HG02763 (cell line): ENCODE measurements around the gene ARMS2.

ENCODE experiments used
- ATAC-seq: cut with Tn5 transposase; IDR thresholded peaks from one replicate; pipeline ENCODE4 v1.9.1; 2021; ENCODE audit warnings: mild to moderate bottlenecking, moderate library complexity; ENCODE audit not compliant: unreplicated experiment

The ARMS2 gene

DNA sequence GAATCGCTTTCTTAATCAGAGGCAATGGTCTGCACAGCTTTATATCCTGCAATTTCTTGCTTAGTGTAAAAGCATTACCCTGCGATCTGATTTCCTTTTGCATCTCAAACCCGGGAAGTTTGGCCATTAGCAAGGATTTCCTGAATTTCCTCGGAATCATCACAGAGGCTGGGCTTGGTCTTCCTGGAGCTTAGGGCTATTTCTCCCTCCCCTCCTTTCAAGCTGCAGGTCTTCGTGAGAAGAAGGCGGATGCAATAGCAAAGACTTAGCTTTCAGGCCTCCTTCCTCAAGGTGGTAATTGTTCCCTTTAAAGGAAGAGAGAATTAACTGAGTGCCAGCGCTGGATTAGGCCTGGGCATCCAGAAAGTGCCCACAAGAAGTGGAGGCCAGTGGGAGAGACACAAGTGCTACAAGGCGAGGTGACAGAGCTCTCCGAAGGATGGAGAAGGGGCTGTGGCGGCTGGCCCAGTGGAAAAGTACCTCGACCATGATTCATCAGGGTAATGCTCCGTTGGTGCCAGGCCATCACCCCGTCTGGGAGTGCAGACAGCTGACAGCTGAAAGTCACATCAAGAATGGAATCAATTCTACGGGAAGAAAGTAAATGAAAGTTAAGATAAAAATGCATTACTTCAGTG is 4.0 kb upstream of the ARMS2 start:
- ATAC-seq = no peak

DNA sequence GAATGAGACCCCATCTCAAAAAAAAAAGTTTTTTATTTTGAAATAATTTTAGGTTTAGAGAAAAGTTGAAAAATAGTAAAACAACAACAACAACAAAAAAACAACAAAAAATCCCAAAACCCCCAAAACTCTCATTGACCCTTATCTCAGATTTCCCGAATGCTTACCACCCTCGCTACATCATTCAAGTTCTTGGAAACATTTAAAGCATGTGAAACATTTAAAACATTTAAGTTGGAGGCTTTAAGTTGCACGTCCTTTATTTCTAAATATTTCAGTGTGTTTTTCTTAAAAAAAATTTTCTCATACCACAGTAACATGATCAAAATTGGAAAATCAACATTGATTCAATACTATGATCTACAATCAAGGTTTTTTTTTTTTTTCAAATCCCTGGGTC is 382 bp upstream of the ARMS2 start:
- ATAC-seq = no peak

DNA sequence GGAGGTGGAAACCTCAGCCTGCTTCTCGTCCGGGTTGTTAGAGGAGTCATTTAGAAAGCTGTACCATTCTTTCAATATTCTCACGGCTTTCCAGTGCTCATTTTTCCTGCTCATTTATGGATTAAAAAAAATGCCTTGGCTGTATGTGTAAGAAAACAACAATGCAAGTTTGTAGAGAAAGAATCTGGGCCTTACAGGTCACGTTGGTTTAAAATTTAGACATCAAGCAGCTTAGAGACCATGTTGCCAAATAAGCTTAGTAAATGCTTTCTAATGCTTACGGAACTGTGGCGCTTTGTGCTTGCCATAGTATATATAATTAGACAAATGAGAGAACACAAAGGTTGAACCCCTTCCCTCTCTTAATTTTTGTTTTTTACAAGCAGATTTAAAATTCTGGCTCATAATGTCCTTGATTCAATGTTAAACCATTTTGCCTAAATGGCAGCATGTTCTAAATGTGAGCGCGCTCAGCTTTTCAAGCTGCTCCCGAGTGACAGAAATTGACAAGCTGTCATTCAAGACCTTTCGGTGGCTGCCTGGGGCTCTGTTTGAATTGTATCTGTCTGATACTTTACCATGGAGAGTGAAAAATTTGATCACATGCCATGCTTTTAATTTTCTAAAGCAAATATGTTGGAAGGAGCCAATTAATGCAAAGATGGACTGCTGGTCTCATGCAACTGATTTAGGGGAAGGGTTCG is 1.1 kb downstream of the ARMS2 start:
- no peak for ATAC-seq

DNA sequence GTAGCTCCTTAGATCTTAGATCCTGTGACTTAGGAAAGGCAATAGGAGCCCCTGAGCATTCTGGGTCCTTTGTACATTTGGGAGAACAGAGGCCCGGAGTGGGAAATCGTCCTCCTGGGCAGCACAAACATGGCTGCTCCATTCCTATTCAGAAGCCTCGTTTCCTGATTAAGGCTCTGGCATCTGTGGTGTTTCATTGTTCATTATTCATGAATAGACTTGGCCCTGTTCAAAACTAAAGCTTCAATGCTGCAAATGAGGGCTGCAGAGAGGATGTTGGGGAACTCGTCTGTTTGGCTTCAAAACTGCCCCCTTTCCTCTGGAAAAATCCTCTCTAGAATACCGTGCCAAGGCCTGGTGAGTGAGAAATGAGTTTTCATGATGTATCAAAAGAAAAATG is 3.5 kb downstream of the ARMS2 start:
- ATAC-seq = no peak

DNA sequence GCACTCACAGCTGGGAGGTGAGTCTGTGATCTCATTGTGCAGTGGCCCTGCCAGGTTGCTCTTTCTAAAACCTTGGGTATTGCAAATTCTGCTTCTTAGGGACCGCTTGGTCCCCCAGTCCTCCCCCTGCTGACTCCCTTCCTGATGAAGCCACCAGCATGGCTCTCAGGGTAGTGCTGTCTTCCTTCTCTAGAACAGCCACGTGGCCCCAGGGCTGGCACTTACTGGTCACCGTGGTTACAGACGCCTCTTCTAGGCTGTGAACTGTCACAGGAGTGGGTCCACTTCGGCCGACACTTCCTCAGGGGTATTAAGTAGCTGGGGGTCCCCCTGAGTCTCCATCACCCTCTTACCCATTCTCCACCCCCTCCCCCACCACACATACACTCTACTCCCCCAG is 4.2 kb downstream of the ARMS2 start:
- ATAC-seq = no peak

DNA sequence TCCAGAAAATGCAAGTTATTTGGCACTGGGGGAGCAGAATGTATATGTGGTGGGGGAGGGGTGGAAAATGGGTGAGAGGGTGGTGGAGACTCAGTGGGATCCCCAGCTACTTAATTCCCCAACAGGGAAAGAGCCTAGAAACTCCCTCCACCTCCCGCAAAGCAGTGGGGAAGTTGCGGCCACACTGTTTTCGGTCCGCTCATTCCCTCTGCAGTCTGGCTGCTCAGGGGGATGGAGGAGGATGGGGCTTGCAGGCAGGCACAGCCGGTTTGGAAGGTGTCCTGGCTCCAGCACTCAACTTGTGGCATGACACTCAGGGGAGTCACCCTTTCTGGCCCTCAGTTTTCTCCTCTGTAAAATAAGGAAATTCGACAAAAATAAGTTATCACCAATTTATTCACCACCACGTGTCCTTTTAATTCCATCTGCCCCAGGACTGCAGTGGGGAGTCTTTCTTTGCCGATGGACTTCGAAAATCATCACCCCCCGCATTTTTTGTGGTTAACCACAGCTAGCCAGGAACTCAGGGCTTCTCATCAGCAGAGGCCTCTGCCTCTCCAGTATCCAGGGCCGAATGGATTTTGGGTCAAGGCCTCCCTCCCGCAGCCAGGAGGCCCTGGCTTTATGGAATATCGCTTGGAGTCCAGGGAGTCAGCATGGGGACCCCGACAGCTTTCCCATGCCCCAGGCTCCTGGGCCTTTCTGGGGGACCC is 5.3 kb downstream of the ARMS2 start:
- no peak for ATAC-seq

DNA sequence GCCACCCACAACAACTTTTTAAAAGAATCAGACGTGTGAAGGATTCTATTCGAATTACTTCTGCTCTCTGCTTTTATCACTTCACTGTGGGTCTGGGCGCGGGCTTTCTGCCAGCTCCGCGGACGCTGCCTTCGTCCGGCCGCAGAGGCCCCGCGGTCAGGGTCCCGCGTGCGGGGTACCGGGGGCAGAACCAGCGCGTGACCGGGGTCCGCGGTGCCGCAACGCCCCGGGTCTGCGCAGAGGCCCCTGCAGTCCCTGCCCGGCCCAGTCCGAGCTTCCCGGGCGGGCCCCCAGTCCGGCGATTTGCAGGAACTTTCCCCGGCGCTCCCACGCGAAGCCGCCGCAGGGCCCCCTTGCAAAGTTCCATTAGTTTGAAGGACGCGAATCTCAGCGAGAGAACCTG is 6.4 kb downstream of the ARMS2 start:
- no peak for ATAC-seq

DNA sequence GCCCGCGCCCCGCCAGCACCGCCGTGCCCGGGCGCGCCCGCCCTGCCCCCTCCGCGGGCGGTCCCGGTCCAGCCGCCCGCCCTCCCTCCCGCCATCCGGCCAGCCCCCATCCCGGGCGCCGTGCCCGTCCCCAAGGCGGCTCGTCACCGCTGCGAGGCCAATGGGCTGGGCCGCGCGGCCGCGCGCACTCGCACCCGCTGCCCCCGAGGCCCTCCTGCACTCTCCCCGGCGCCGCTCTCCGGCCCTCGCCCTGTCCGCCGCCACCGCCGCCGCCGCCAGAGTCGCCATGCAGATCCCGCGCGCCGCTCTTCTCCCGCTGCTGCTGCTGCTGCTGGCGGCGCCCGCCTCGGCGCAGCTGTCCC is 6.9 kb downstream of the ARMS2 start, which contains the start of gene HTRA1:
Gene HTRA1 (plus strand): TSS at position 187 of the 362 bp plus-strand sequence. CDS start 100 bp downstream, at position 287.
- ATAC-seq = no peak

DNA sequence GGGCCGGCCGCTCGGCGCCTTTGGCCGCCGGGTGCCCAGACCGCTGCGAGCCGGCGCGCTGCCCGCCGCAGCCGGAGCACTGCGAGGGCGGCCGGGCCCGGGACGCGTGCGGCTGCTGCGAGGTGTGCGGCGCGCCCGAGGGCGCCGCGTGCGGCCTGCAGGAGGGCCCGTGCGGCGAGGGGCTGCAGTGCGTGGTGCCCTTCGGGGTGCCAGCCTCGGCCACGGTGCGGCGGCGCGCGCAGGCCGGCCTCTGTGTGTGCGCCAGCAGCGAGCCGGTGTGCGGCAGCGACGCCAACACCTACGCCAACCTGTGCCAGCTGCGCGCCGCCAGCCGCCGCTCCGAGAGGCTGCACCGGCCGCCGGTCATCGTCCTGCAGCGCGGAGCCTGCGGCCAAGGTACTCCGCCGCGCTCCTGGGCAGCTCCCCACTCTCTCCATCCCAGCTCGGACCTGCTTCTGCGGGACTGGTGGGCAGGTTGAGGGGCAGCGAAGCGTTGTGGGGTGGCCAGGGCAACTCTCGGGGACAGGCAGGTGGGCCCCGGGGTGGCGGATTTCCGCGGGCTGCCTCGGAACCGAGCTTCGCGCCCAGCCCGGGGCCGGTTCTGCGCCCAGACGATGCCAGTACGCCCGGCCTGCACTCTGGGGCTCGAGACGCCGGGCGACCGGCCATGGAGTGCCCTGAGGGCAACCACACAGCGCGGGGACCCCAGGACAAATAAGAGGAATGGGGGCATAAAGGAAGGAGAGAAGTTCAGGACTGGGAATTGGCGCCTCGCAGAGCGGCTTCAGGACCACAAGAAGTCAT is 7.5 kb downstream of the ARMS2 start:
- ATAC-seq = no peak

DNA sequence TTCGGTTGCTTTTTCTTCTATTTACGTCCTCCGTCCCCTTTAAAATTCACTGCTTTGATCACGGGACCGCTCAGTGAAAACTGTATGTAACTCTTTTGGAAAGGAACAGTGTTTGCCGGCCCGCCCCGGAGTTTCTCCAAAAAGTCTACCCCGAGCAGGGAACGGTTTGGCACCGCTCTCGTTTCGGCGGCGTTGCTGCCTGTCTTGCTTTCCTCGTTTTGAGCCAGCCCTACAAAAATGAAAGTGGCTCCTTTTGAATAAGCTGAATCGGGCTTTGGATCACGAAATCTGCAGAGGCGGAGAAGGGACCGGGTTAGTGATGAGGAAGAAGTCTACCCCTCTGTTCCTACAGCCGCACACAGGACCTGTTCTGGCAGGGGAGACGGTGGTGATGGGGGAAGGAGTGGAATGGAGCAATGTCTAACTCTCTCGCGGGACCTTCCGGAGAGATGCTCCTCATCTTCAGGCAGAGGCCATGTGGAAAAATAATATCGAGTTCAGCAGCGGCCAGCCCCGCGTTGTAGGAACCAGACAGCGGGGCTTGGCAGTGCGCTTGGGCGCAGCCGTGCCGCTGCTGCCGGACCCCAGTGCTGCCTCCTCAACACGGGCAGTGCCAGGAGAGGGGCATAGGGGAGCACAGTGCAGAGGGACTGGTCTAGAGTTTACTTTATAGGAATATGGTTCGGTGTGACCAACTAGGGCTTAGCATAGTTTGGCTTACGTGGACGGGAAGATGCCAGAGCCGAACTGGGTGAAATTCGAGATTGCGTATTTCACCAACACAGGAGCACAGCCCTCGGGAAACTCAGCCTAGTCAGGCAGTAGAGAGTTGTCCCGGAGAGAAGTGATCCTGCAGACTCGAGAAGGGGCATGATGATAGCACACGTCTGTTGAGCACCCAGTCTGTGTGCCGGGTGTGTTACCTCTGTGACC is 8.3 kb downstream of the ARMS2 start:
- ATAC-seq = no peak

DNA sequence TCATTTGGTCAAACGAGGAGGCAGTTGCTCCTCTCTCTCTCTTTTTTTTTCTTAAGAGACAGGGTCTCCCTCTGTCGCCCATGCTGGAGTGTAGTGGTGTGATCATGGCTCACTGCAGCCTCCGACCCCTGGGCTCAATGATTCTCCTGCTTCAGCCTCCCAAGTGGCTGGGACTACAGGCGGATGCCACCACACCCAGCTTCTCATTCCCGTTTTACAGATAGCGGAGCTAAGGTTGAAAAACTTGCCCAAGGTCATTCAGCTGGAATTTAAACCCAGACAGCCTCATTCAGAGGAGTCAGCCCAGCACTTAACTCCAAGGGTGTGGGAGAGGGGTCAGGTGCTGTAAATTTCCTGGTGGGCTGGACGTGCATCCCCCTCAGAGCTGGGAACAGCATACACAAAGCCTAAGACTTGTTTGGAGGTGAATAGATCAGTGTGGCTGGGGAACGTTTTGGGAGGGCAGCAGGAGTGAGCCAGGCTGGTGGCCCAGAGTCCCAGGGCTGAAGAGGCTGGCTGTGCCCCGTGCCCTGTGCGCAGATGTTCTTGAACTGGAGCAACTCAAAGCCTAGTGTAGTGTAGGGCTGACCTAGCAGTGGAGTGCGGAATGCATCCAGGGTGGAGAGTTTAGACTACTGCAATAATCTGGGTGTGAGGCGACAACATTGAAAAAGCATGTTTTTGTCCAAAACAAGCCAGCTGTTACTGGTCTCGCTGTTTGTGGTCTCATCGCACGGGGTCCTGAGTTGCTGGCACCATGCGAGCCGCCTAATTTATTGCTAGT is 9.2 kb downstream of the ARMS2 start:
- ATAC-seq = no peak

DNA sequence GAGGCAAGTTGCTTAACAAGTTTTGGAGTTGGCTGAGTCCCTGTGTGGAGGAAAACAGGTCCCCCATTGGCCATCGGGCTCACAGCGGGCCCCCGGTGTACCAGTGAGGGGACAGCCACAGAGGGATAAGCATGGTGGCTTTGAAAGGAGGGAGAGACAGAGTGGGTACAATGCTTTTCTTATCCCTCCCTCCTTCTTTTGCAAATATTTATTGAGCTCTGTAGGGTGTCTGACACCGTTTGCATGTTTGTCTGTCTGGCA is 9.7 kb downstream of the ARMS2 start:
- no peak for ATAC-seq

DNA sequence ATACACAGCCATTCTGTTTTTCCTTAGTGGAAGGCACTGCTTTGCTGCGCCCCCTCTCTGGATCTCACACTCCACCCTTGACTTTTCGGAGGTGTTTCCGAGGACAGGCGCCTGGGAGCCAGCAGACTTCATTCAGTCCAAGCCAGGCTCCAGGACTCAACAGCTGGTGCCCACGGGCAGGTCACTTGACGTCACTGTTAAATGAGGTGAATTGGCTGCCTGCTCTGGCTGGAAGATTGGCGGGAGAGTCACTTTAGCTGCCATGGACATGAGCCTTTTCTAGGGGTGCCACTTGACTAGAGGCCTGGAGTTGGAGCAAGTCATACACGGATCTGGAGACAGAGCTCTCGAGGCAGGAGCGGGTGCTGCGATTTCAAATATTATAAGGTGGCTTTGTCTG is 10.1 kb downstream of the ARMS2 start:
- no peak for ATAC-seq

DNA sequence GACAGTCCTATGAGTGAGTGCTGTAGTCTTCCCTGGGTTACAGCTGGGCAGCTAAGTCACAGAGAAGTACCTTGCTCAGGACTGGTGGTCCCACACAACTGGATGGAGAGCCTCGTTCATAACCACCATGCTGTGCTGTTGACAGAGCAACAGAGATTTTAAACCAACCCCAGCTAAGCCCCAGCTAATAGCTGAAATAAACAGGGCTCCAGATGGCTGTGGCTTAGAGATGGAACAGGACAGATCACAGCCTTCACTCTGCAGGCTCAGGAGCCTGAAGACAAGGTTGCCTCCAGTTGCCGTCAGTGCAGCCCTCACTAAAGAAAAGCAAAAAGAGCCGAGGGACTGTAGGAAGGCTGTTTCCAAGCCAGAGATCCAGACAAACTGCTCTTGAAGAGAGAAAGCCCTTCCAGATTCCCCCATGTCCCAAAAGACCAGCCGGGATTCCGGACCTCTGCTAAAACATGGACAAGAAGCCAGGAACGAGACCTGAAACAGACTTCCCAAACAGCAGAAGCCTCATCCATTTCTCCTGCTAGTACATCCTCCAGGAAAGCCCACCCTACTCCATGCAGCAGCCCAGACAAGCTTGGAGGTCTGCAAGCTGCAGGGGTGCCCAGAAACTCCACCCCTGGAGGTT is 11.1 kb downstream of the ARMS2 start:
- ATAC-seq = no peak

DNA sequence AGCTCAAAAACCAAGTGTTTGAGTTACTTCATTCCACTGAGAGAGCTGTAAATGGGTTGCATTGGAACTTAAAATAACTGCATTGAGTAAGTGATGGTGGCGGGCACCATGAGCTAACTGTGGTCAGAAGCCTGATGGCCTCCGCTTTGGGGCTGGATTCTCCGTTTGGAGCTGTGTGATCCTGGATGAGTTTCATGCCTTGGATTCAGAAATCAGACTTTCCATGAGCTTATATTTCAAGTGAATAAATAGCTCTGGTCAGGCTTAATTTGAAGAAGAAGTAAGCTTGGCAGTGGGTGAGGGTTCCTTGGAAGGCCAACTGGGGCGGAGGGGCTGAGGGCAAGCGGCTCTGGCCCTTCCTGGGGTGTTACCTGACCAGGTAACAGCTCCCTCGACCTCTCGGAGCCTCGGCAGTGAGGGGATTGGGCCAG is 12.5 kb downstream of the ARMS2 start:
- ATAC-seq = no peak

DNA sequence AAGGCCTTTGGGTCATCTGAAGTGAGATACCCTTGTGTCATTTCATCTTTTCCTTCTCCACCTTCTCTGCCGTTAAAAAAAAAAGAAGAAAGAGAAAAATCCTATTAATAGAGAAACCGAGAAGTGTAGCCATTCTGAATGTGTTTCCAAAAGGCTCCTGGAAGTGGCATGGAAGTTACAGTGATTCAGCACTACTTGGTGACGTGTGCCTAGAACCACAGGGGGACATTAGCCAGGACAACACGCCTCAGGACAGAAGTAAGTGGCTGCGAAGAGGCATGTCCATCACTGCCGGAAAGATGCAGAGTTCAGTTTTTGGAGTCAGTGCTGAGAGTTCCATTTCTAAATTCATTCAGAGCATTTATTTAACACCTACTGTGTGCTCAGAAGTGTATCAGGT is 13.2 kb downstream of the ARMS2 start:
- no peak for ATAC-seq

DNA sequence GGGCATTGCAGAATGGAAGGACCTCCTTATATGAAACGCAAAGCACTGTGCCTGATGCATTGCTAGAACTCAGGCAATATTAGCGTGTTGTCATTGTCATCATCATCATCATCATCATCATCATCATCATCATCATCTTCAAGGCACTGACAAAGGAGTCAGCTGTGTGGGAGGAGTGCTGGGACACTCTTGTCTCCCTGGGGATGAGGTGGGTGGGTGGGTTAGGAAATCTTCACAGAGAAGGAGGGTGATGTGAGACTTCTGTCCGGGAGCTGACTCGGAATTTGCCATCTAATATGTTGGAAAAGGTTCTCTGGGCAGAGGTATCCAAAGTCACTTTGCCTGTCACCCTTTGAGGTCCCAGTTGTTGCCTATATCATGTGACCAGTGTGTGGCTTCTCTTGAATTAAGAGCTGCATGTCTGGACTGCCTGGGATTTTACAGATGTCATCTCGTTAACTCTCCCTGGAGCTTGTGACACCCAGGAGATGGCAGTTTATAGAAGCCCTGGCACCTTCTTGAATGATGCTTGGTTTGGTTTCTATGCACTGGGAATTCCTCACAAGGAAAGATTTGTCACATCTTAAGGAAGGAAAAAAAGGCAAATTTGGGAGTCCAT is 14.0 kb downstream of the ARMS2 start:
- ATAC-seq = no peak

DNA sequence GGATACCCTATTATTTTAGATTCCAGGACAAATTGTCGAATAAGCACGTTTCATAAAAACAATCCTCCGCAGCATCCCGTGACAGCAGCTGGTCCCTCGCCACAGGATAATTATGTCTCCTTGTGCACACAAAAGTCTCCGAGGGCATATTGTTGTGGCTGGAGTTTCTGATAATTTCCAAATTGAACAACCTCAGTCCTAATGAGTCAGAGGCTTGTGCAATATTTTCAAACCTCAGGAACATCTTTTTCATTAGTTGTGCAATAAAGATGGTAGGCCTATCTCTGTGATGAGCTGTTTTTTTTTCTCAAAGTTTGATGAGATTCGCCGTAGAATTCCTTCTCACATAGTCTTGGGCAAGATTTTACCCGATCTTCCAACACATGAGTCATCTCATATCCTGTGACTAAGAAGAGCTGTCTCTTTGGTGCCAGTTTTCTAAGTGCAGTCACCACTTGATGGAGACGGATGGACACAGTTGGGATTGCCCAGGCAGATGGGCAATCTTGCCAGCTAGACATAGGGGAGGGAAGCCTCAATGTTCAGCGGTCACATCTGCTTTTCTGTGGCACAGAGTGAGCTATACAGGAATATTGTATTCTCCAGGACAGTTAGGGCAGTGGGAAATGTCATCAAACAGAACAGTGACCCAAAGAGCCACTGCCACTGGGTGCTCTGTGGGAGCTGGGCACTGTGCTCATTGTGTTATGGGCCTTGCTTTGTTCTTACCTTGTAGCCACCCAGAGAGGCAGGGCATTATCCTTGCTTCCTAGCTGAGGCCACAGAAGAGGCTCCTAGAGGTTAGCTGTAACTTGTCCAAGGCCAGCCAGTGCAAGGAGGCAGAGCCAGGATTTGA is 14.7 kb downstream of the ARMS2 start:
- ATAC-seq = no peak
